HG02642 (cell line): ENCODE measurements around the gene TTYH2.

Source experiments
- ATAC-seq: cut with Tn5 transposase; IDR thresholded peaks from one replicate; pipeline ENCODE4 v1.9.1; 2021; ENCODE audit warnings: mild to moderate bottlenecking; ENCODE audit not compliant: unreplicated experiment, poor library complexity

Gene TTYH2

DNA sequence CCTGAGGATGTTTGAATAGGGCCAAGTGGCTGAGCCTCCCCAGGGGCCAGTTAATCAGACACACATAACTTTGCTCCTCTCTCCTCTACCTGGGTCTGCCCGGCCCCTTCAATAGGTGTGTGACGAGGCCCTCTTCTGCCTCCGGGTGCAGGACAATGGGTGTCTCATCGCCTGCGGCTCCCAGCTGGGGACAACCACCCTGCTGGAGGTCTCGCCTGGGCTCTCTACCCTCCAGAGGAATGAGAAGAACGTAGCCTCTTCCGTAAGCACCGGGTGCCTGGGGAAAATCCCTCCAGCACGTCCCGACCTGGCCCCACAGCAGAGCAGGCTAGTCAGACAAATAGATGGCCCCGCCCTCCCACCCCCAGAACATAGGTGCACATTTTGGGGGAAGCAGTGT is 96.5 kb downstream of the TTYH2 start:
- ATAC-seq: no peak
